Measurements from ENCODE around the gene DPP7. TPM values are rescaled to one million over a fixed set of nuclear protein-coding genes. Genes with fewer than 3 reads are reported as not detected.

DPP7 gene
- polyA plus RNA-seq, 1 of the 3 experiments (the other 2 are of a cell fraction) = 127 TPM

- POLR2A ChIA-PET = no interaction called here
- Histone ChIP-seq H3K4me1 (ENCODE audit: control insufficient read depth in 1 of 2, insufficient read depth in 2 of 2, low read depth in 1 of 2, low read length in 1 of 2) (peaks cover 13 to 21% of the 10 kb centered on the region in 2 experiments), H3K9me3 (no peaks in the 10 kb centered on the region), H4K20me1 (ENCODE audit: insufficient read depth) (no peaks in the 10 kb centered on the region), H3K4me2 (peak overlapping the region; percentile 99), H3K79me2 (ENCODE audit: insufficient read depth) (peaks cover 18% of the 10 kb centered on the region; the same call in 1 of the 2 replicates), H3K27ac (ENCODE audit: low read depth in 2 of 2, low read length in 1 of 2) (no peak overlapping the region), H3K9me2 (no peaks in the 10 kb centered on the region), H3K27me3 (ENCODE audit: insufficient read depth) (no peaks in the 10 kb centered on the region), H2AFZ (ENCODE audit: low read depth) (no peak overlapping the region), H3F3A (replicated peaks; ENCODE audit: insufficient read depth) (peaks cover 12% of the 10 kb centered on the region), H3K36me3 (replicated peaks in 1 of 2; ENCODE audit: control insufficient read depth in 1 of 2, insufficient read depth in 2 of 2, low read length in 1 of 2) (peaks cover 14% of the 10 kb centered on the region in 2 experiments), H3K4me3 (ENCODE audit: low read depth in 2 of 2, low read length in 1 of 2) (peak overlapping the region in 1 of 2 experiments; percentile 80; a peak in 1 of 4 replicates), H3K9ac (no peak overlapping the region)
- CTCF ChIA-PET = interaction anchor here (0.8 to 3.5 kb wide), 7 partner anchors 20 to 149 kb away, joined by 3 to 18 read pairs (median 5); partner anchors contain the start of genes NPDC1 and RNF224
- WGBS (ENCODE audit: low lambda C conversion rate) = 88% methylated on average over 5 of the region's 5 CpGs
- no peak for DNase-seq
- TF ChIP-seq GABPA (IDR thresholded peaks at IDR 0.05; ENCODE audit: low read depth) (no peak), SIN3A (IDR thresholded peaks at IDR 0.05; ENCODE audit: borderline replicate concordance, low read depth, low read length) (no peak), CHD2 (IDR thresholded peaks at IDR 0.05; ENCODE audit: low read length, partially characterized antibody) (no peak), JUND (IDR thresholded peaks at IDR 0.05) (no peak), EZH2phosphoT487 (IDR thresholded peaks at IDR 0.05; ENCODE audit: borderline replicate concordance, low read depth) (no peak), RAD21 (IDR thresholded peaks at IDR 0.05; ENCODE audit: low read length) (no peak), MEF2A (IDR thresholded peaks at IDR 0.05; ENCODE audit: borderline replicate concordance, low read depth) (no peak), ELF1 (IDR thresholded peaks at IDR 0.05) (no peak), NFIC (IDR thresholded peaks at IDR 0.05; ENCODE audit: borderline replicate concordance) (no peak), YY1 (IDR thresholded peaks at IDR 0.05; ENCODE audit: low read depth) (no peak), RFX5 (IDR thresholded peaks at IDR 0.05; ENCODE audit: low read length) (no peak), FOXM1 (IDR thresholded peaks at IDR 0.05; ENCODE audit: low read depth) (no peak)
- TF ChIP-seq, protein P1, sequence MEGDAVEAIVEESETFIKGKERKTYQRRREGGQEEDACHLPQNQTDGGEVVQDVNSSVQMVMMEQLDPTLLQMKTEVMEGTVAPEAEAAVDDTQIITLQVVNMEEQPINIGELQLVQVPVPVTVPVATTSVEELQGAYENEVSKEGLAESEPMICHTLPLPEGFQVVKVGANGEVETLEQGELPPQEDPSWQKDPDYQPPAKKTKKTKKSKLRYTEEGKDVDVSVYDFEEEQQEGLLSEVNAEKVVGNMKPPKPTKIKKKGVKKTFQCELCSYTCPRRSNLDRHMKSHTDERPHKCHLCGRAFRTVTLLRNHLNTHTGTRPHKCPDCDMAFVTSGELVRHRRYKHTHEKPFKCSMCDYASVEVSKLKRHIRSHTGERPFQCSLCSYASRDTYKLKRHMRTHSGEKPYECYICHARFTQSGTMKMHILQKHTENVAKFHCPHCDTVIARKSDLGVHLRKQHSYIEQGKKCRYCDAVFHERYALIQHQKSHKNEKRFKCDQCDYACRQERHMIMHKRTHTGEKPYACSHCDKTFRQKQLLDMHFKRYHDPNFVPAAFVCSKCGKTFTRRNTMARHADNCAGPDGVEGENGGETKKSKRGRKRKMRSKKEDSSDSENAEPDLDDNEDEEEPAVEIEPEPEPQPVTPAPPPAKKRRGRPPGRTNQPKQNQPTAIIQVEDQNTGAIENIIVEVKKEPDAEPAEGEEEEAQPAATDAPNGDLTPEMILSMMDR (IDR thresholded peaks at IDR 0.05) = no peak
- TF ChIP-seq, protein P2, sequence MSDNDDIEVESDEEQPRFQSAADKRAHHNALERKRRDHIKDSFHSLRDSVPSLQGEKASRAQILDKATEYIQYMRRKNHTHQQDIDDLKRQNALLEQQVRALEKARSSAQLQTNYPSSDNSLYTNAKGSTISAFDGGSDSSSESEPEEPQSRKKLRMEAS (IDR thresholded peaks at IDR 0.05; ENCODE audit: low read depth) = no peak
- TF ChIP-seq, protein P3, sequence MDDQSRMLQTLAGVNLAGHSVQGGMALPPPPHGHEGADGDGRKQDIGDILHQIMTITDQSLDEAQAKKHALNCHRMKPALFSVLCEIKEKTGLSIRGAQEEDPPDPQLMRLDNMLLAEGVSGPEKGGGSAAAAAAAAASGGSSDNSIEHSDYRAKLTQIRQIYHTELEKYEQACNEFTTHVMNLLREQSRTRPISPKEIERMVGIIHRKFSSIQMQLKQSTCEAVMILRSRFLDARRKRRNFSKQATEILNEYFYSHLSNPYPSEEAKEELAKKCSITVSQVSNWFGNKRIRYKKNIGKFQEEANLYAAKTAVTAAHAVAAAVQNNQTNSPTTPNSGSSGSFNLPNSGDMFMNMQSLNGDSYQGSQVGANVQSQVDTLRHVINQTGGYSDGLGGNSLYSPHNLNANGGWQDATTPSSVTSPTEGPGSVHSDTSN (IDR thresholded peaks at IDR 0.05) = no peak
Measured at GRCh38 chr9:137088121-137088520, 26.4 kb downstream of the DPP7 start.

DNA sequence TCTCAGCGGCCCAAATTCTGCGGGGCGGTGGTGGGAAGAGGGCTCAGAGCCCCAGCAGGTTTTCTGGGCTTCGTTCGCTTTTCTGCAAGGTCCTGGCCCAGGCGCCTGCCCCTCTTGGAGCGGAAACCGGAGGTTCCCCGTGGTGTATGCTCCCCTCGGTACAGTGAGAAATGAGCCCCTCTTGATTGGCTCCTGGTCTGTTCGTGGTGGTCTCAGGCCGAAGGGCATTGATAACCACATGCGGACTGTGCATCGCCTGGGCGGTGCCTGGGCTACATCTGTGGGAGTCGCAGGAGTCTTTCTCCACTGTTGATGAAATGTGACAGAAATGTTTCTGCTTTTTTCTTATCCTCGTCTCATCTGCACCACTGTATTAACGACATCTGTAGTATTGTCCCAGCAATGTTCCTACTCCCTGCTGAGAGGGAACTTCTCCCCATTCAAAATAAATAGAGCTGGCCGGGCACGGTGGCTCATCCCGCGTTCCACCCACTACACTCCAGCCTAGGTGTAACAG, 27.1 kb downstream of the DPP7 start:
- H3K36me3 ChIP-seq (replicated peaks in 1 of 2; ENCODE audit: control insufficient read depth in 1 of 2, insufficient read depth in 2 of 2, low read length in 1 of 2) = peaks cover 9 to 12% of the 10 kb centered on the region in 2 experiments
- no peaks in the 10 kb centered on the region for H4K20me1 ChIP-seq (ENCODE audit: insufficient read depth)
- DNase-seq = peak; percentile 67
- WGBS (ENCODE audit: low lambda C conversion rate) = 25% methylated on average over 8 of the region's 22 CpGs
- peaks cover 18% of the 10 kb centered on the region for H3F3A ChIP-seq (replicated peaks; ENCODE audit: insufficient read depth)
- H3K4me3 ChIP-seq (ENCODE audit: low read depth in 2 of 2, low read length in 1 of 2) = peak overlapping the region; percentile 80 to 93
- peak overlapping the region; percentile 99 for H3K4me2 ChIP-seq
- H3K9me3 ChIP-seq = no peaks in the 10 kb centered on the region
- H3K9me2 ChIP-seq = no peaks in the 10 kb centered on the region
- peak overlapping the region; percentile 79 for H3K9ac ChIP-seq
- H3K27ac ChIP-seq (ENCODE audit: low read depth in 2 of 2, low read length in 1 of 2) = peak overlapping the region; percentile 57 to 88; a peak in 3 of 4 replicates
- POLR2A ChIA-PET = interaction anchor here (0.6 to 2.1 kb wide), 6 partner anchors 17 to 309 kb away, joined by 3 to 21 read pairs (median 6); partner anchors contain the start of genes NPDC1, RNF208, SAPCD2 and TUBB4B
- peak overlapping the region; percentile 69; the same call in 1 of the 2 replicates for H2AFZ ChIP-seq (ENCODE audit: low read depth)
- no peaks in the 10 kb centered on the region for H3K27me3 ChIP-seq (ENCODE audit: insufficient read depth)
- H3K4me1 ChIP-seq (ENCODE audit: control insufficient read depth in 1 of 2, insufficient read depth in 2 of 2, low read depth in 1 of 2, low read length in 1 of 2) = peaks cover 13 to 21% of the 10 kb centered on the region in 2 experiments
- H3K79me2 ChIP-seq (ENCODE audit: insufficient read depth) = peaks cover 18% of the 10 kb centered on the region; the same call in 1 of the 2 replicates
- no peak for TF ChIP-seq SIN3A (IDR thresholded peaks at IDR 0.05; ENCODE audit: borderline replicate concordance, low read depth, low read length)
- peak; percentile 34; the same call in 1 of the 2 replicates for TF ChIP-seq GABPA (IDR thresholded peaks at IDR 0.05; ENCODE audit: low read depth)
- CTCF ChIA-PET = interaction anchor here (0.7 to 3.5 kb wide), 13 partner anchors 8 to 149 kb away, joined by 3 to 18 read pairs (median 5); partner anchors contain the start of genes NPDC1, RNF224 and SAPCD2

All from SK-N-SH (cell line).